BLaER1 (cell line): Measurements from ENCODE around the gene PRR23B.

Experiments
- H3K27ac ChIP-seq: shearing (Covaris generic); formaldehyde crosslinking; 2 replicates; pipeline ENCODE4 v1.8.1; 2022
- H3K27me3 ChIP-seq: shearing (Covaris generic); formaldehyde crosslinking; 2 replicates; pipeline ENCODE4 v1.8.1; 2022
- H3K36me3 ChIP-seq: shearing (Covaris generic); formaldehyde crosslinking; 2 replicates; pipeline ENCODE4 v1.8.1; 2022
- H3K4me1 ChIP-seq: shearing (Covaris generic); formaldehyde crosslinking; 2 replicates; pipeline ENCODE4 v1.8.1; 2022
- H3K4me2 ChIP-seq: shearing (Covaris generic); formaldehyde crosslinking; 2 replicates; pipeline ENCODE4 v1.8.1; 2022
- H3K4me3 ChIP-seq: shearing (Covaris generic); formaldehyde crosslinking; 2 replicates; pipeline ENCODE4 v1.8.1; 2022
- H3K9ac ChIP-seq: shearing (Covaris generic); formaldehyde crosslinking; 2 replicates; pipeline ENCODE4 v1.8.1; 2022
- H3K9me3 ChIP-seq: shearing (Covaris generic); formaldehyde crosslinking; 2 replicates; pipeline ENCODE4 v1.8.1; 2022
- H4K20me1 ChIP-seq: shearing (Covaris generic); formaldehyde crosslinking; 2 replicates; pipeline ENCODE4 v1.8.1; 2022
- Cebpa-rat ChIP-seq: shearing (Covaris generic); IDR thresholded peaks from 2 replicates; pipeline ENCODE4 v1.8.1; 2022

The PRR23B gene

DNA sequence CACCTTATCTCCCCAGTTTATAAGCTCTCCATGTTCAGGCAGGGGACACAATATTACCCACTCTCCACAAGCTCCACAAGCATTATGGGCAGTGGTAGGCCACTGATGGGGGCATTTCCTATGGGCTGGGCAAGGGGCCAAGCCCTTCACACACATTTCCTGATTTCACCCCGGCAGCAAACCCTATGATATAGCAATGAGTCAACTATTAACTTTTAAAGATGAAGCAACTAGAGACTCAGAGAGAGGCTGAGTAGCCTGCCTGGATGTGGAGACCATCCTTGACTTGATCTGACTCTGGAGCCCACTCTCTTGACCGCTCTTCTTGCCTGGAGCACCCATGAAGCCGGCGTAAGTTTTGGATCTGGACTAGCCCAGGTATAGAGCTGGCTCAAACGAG is 46.3 kb downstream of the PRR23B start:
- Histone ChIP-seq H3K9ac (no peak overlapping the region), H3K4me3 (no peak overlapping the region), H3K4me1 (0 out of 2 replicates have a peak, but pooled peaks cover 5% of the 10 kb centered on the region), H3K9me3 (no peaks in the 10 kb centered on the region), H4K20me1 (no peaks in the 10 kb centered on the region), H3K27ac (no peak overlapping the region), H3K4me2 (no peak overlapping the region), H3K36me3 (no peaks in the 10 kb centered on the region), H3K27me3 (no peaks in the 10 kb centered on the region)
- TF ChIP-seq Cebpa-rat: no peak

DNA sequence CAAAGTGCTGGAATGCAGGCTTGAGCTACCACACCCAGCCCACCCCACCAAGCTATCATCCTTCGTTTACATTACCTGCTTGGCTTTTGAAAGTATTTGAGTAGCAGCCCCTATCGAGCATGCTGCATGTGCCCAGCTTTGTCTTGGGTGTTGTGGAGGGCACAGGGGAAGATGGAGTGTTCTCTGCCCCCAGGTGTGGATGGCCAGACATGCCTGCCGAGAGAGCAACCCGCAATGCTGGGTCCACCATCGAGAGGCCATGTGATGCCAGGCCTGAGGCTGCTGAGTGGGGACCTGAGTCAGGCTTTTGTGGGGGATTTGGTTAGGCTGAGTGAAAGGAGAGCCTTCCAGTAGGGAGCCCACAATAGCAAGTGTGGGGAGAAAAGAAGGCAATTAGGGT is 47.8 kb downstream of the PRR23B start:
- Histone ChIP-seq H3K9ac (no peak overlapping the region), H3K27ac (no peak overlapping the region), H3K27me3 (no peaks in the 10 kb centered on the region), H3K4me3 (no peak overlapping the region), H3K4me1 (0 out of 2 replicates have a peak, but pooled peaks cover 5% of the 10 kb centered on the region), H4K20me1 (no peaks in the 10 kb centered on the region), H3K36me3 (no peaks in the 10 kb centered on the region), H3K9me3 (no peaks in the 10 kb centered on the region), H3K4me2 (no peak overlapping the region)
- no peak for TF ChIP-seq Cebpa-rat

DNA sequence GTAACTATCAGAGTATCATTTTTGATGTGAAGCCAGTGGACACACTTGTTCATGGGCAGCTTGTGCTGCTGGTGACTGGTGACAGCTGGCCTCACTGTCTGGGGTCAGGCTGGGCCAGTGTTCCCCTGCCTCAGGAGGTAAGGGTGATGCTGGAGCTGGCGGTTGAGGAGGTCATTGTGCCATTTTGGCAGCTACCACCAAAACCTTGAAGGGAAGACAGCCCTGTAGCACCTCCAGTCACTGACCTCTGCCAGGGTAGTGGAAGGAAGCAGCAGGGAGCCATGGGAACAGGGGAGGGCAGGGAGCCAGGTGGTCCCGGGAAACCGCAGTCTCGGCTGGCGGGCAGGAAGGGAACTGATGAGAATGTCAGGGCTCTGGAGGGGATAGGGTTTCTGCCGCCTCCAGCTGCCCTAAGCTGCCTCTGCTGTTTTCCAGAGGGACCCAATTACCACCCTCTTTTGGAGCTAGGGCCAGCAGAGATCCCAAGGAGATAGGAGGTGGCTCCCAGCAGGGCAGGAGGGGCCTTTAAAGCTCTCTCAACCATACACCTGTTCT is 48.9 kb downstream of the PRR23B start:
- Histone ChIP-seq H3K36me3 (no peaks in the 10 kb centered on the region), H3K4me1 (0 out of 2 replicates have a peak, but pooled peaks cover 5% of the 10 kb centered on the region), H3K4me3 (no peak overlapping the region), H3K4me2 (no peak overlapping the region), H3K9ac (no peak overlapping the region), H3K27ac (no peak overlapping the region), H3K9me3 (no peaks in the 10 kb centered on the region), H3K27me3 (no peaks in the 10 kb centered on the region), H4K20me1 (no peaks in the 10 kb centered on the region)
- no peak for TF ChIP-seq Cebpa-rat
